ENCODE measurements around the gene CAMKV.
"Not testable (repeated sequence)": the region's sequence is repeated elsewhere in the genome, so short reads cannot be mapped to it uniquely, and the experiment has no call there.

The CAMKV gene

DNA sequence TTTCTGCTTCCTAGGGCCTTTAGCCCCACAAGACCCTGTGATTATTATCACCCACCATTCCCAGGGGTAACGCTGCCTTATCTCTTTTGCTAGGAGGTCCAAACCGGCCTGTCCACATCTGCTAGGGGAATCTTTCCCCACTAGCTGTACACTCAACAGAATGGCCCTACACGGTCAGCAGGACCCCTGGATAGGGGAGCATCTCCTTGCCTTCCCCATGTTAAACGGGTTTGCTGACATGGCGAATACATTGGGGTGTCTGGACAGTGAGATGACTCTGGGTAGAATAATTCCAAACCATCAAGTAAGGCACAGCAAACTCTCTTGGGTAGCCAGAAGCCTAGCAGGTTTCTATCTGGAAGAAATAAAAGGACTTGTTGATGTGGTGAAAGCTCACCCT lies 14.0 kb downstream of the CAMKV start:
- no peak for DNase-seq (ENCODE audit: low read depth in 2 of 2)

DNA sequence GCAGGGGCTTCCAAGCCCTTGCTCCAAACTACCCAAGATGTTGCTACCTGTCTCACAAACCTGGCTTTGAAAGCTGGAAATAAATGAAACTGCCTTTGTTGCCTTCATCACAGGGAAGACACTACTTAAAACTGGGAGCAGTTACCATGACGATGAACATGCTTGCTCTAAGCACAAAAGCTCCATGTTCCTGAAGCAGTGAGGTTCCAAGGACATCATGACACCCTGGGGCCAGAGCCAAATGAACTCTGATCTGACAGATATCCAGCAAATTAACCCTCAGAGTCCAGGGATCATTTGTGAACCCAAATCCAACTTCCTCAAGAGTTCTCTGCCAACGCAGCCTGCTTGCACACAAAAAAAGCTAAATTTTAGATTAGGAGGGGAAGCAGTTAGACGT lies 24.0 kb downstream of the CAMKV start:
- DNase-seq (ENCODE audit: low read depth in 2 of 2) = no peak

DNA sequence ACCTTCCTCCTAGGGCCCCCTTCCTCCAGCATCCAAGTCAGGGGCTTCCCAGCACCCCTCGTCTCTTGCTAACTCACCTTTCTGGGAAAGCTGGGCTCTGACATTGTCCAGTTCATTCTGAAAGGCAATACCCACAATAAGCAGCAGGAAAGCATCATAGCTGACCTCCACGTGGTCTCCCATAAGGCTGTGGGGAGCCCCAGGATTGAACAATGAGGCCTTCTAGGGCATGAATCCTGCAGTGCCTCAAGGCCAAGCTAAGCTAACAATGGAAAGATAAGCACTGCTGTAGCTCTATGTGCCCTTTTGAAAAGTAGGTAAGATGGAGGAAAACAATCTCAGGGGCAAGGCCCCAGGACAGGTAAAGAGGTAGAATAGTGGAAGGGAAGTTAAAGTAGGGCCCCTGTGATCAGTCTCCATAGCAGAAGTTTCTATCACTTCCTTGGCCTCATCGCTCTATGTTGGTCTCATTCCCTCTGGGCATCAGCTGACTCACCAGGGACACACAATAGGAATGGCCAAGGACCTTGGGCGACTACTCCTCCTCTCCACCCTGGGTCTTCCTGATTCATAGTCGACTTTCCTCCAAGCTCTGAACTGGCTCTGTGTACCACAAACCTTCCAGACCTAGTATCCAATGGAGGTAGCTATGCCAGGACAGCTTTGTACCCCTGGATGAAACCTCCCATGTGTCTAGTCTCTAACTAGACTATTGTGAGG lies 25.1 kb downstream of the CAMKV start:
- DNase-seq (ENCODE audit: low read depth in 2 of 2) = no peak

DNA sequence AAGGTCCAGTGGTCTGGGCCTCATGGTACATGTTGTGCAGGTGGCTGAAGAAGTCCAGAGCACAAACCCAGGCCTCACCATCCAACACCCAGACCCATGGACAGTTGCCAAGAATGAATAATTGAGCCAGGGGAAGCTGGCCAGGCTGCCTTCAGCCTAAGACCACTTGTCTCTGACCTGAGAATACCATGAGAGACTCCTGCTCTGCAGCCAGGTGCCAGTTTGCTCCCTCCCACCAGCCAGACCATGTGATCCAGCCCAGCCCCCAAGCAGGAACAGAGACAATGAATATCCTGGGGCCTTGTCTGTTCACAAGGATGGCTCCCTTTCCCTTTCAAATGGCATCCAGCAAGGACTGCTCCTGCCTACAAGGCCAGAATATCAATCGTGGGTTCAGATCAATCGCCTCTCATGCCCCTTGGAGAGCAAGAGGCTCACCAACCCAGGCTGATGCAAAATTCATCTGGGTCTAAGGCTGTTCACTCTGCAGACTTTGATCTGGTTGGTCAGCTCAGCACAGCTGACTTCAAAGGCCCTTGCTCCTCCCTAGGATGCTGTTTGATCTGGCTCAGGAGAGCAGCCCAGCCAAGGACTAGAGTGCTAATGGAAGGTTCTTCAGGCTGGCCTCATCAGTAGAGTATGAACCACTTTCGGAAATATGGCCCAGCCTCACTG lies 26.7 kb downstream of the CAMKV start:
- no peak for DNase-seq (ENCODE audit: low read depth in 2 of 2)

DNA sequence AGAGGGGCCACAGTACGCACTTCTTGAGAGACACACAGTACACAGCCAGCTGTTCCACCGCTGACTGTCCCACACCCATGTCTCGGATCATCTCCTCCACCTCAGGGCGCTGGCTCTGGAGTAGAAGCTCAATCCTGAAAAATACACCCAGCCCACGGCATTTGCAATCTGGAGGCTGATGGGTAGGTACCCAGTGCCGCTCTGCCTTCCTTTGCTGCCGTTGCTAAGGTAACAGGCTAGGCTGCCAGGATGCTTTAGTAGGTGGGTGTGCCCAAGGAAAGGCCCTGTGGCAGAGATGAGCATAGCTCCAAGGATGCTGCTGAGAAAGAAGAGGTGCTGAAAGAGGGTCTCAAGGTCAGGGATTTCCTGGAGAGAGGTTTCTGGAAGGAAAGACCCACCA lies 27.9 kb downstream of the CAMKV start:
- no peak for DNase-seq (ENCODE audit: low read depth in 2 of 2)

DNA sequence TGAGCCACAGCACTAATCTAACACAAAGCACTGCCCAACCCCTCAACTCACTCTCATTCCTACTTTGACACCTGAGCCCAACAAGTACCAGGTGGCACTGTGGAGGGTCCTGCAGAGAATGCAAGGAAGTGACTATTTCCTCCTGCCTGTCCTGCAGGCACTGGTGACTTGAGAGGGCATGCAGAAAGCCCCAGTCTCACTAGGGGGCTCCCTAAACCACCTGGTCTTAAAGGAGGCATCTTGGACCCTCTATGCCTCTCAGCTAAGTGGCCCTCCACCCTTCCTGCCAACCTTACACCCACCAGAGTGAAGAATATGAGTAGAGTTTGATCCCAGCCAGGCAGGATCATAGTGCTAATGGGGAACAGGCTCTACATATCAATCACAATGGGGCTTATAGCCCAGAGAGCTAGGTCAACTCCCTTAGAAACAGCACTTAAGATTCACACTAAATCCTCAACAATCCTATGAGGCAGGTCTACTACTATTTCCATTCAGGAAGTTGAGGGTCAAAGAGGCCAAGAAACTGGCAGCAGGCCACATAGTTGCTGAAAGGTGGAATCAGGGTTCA lies 28.5 kb downstream of the CAMKV start:
- no peak for DNase-seq (ENCODE audit: low read depth in 2 of 2)

DNA sequence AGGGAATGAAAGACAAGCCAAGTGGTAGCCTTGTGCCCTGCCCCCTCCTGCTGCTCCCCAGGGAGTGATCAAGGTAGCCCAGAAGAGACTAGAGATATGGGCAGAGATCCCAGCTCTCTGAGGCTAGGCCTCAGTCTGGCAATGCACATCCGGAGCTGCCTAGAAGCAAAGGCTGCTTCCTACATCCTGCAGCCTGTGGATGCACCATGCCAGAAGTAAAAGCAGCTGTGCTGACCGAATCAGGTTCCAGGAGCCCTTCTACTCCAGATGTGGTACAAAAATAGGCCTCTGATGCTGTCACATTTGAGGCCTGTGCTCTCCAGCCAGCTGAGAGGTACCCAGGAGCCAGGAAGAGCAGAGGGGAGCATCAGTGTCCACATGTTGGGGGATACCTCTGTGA lies 29.3 kb downstream of the CAMKV start:
- DNase-seq (ENCODE audit: low read depth in 2 of 2) = no peak

DNA sequence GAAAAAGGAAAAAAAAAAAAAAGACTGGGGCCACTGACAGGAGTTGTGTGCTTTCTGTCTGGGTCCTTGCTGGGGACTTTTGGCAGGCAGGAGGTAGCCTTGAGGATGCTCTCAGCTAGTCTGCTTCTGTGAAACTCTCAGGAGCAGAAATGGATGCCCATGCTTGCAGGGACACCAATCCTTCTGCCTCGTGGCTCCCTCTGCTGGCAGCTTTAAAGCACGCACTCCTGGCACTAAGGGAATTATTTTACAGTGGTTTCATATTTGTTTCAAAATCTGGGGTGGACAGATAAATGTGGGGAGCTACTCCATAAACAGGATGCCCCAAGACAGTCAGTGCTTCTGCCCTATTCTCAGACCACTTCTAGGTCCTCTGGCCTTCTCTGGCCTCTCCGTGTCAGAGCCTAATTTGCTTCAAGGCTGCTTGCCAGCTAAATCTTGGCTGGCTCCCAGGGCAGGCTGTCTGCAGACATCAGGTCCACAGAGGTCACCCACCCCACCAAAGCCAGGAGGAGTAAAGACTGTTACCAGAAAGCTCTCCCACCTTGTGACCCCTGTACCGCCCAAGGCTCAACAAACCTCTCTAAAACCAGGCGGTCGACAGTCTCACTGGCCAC lies 30.4 kb downstream of the CAMKV start:
- peak; percentile 51 to 71 for DNase-seq (ENCODE audit: low read depth in 2 of 2)

DNA sequence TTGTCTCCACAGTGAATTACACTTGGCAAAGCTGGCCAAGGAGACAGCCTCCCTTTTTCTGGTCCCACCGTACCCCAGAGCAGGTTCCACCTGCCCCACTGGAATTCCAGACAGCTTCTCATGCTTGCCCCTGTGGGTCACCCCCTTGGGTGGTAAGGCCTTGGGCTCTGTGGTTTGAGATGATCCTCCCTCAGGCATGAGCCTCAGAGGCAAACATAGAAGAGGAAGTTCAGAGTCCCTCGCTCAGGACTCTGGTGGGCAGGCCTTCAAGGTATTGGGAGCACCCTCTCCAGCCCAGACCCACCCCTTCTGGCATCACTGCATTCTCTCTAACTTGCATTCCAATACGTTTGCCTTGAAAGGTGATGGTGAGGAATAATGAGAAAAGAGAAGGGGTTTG lies 38.4 kb downstream of the CAMKV start:
- no peak for DNase-seq (ENCODE audit: low read depth in 2 of 2)

DNA sequence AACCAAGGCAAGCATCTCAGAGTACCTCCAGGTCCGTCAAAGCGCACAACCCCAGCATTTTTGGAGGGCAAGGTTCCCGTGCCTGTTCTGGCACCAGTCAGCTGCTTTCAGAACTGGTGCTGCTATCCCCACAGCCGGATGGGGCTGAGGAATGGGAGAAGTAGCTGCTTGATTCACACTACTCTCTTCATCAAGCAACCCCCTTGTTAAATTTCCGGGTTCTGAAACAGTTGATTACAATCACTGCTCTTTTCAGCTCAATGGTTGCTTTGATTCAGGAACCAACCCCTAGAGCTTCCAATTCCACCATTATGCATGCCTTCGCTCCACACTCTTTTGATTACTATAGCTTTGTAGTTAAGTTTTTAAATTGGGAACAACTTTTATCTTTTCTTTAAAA lies 43.7 kb downstream of the CAMKV start:
- DNase-seq (ENCODE audit: low read depth in 2 of 2) = no peak

DNA sequence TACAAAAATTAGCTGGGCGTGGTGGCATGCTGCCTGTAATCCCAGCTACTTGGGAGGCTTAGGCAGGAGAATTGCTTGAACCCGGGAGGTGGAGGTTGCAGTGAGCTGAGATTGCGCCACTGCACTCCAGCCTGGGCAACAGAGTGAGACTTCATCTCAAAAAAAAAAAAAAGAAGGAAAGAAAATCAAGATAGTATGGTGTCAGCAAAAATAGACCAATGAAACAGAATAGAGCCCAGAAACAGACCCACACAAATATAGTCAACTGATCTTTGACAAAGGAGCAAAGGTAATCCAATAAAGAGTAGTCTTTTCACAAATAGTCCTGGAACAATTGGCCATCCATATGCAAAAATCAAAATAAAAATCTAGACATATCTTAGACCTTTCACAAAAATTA lies 46.6 kb downstream of the CAMKV start:
- DNase-seq (ENCODE audit: low read depth in 2 of 2) = not testable (repeated sequence)

DNA sequence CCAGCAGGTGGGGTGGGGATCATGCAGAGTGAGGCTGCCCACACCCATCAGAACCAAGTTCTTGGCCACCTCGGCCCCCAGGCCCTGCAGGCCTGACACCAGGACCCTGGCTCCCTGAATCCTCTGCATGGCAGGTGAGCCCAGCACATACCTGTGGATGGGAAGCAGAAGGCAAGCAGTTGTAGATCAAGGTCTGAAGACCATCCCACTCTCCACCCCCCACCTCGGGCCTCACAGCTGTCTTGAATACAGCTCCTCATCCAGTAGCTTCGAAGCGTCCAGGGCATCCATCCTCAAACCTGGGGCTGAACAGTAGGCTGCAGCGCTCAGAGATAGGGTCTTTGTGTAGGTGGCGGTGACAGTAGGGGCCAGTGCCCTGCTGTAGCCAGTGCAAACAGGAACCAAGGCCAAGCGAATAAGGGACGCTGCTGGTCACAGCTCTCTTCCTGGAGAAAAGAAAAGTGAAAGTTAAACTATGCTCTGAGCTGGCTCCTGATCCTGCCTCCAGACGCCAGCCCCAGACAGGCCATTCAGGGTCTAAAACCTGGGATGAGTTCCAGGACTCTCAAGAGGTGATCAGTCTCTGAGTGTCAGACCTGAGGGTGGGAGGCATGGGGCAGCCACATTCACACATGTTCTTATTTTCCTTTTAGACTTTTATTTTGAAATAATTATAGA lies 56.1 kb downstream of the CAMKV start, which contains the start of gene UBA7:
Gene UBA7 (minus strand): TSS at position 457 of the 678 bp plus-strand sequence. CDS start 166 bp downstream, at position 291.
- DNase-seq (ENCODE audit: low read depth in 2 of 2) = peak in 1 of 2 donors; percentile 16

DNA sequence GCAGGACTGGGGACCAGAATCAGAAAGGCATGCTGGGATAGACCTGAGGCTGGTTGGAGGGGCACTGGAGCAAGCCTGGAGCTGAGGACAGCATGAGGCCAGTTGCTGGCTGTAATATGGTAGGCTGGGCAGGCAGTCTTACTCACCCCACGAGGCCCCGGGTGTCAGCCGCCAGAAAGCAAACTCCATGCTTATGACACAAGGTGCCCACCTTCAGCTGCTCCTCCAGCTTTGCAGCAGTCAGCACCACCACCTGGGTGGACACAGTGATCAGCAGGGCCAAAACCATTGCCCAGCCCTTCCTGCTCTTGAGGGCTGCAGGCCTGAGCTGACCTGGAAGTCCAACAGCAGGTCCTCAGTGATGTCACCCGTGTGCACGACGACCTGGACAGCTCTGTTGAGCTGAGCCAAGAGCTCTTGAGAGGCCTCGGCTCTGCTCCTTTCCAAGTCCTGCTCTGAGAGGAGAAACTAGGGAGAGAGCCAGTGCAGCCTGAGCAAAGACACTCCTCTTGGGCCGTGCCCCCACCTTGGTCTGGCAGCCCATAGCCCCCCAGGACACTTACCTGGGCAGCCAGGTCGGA lies 56.7 kb downstream of the CAMKV start:
- no peak for DNase-seq (ENCODE audit: low read depth in 2 of 2)
